Trophoblast cell (in vitro differentiated cells and primary cell): ENCODE measurements around the gene FBH1.
A peak's percentile ranks its signal among the peaks of the same experiment; 100 is the strongest.

Source experiments
- DNase-seq, 2 donors: peaks; one replicate each; pipeline ENCODE4 v3.0.0-alpha.2; 2016
- H2AFZ ChIP-seq: 2 replicates; pipeline ENCODE4 v1.6.1; 2013; ENCODE audit warnings: low read length, moderate library complexity, mild to moderate bottlenecking; ENCODE audit not compliant: insufficient read depth, poor library complexity
- H2AK5ac ChIP-seq: 2 replicates; pipeline ENCODE4 v1.6.1; 2013; ENCODE audit warnings: mild to moderate bottlenecking, low read length
- H2BK120ac ChIP-seq: 2 replicates; pipeline ENCODE4 v1.6.1; 2013; ENCODE audit warnings: low read length, mild to moderate bottlenecking, moderate library complexity; ENCODE audit not compliant: insufficient read depth, poor library complexity
- H2BK12ac ChIP-seq: 2 replicates; pipeline ENCODE4 v1.6.1; 2013; ENCODE audit warnings: mild to moderate bottlenecking, low read length, moderate library complexity
- H2BK5ac ChIP-seq: 2 replicates; pipeline ENCODE4 v1.6.1; 2013; ENCODE audit warnings: low read length, low read depth, moderate library complexity, mild to moderate bottlenecking; ENCODE audit not compliant: poor library complexity
- H3K14ac ChIP-seq: 2 replicates; pipeline ENCODE4 v1.6.1; 2013; ENCODE audit warnings: mild to moderate bottlenecking, low read length
- H3K18ac ChIP-seq: 2 replicates; pipeline ENCODE4 v1.6.1; 2013; ENCODE audit warnings: mild to moderate bottlenecking, low read length
- H3K23ac ChIP-seq: 2 replicates; pipeline ENCODE4 v1.6.1; 2013; ENCODE audit warnings: low read length
- H3K27ac ChIP-seq: 2 replicates; pipeline ENCODE4 v1.5.1; 2013; ENCODE audit warnings: low read depth, mild to moderate bottlenecking, inconsistent platforms, low read length, moderate library complexity
- H3K27me3 ChIP-seq: 2 replicates; pipeline ENCODE4 v1.6.1; 2013; ENCODE audit warnings: inconsistent platforms, mild to moderate bottlenecking, low read length, moderate library complexity; ENCODE audit not compliant: insufficient read depth
- H3K36me3 ChIP-seq, 2 experiments: 1 replicate in 1 of 2; 2 replicates in 1 of 2; pipeline ENCODE4 v1.6.1; 2013; ENCODE audit warnings: low read length in 2 of 2, mild to moderate bottlenecking in 2 of 2, moderate library complexity in 1 of 2; ENCODE audit not compliant: insufficient read depth in 2 of 2, control insufficient read depth in 1 of 2
- H3K4ac ChIP-seq: 2 replicates; pipeline ENCODE4 v1.6.1; 2013; ENCODE audit warnings: low read depth, mild to moderate bottlenecking, low read length, moderate library complexity
- H3K4me1 ChIP-seq, 2 experiments: 1 replicate in 1 of 2; 2 replicates in 1 of 2; pipeline ENCODE4 v1.6.1; 2013; ENCODE audit warnings: low read length in 2 of 2, mild to moderate bottlenecking in 2 of 2, moderate library complexity in 1 of 2; ENCODE audit not compliant: insufficient read depth in 2 of 2, control insufficient read depth in 1 of 2
- H3K4me2 ChIP-seq: 2 replicates; pipeline ENCODE4 v1.6.1; 2013; ENCODE audit warnings: inconsistent platforms, mild to moderate bottlenecking, low read length, moderate library complexity
- H3K4me3 ChIP-seq: 2 replicates; pipeline ENCODE4 v1.5.1; 2013; ENCODE audit warnings: mild to moderate bottlenecking, low read depth, low read length, inconsistent platforms
- H3K79me1 ChIP-seq: one replicate; pipeline ENCODE4 v1.6.1; 2013; ENCODE audit warnings: low read length
- H3K79me2 ChIP-seq: 2 replicates; pipeline ENCODE4 v1.6.1; 2013; ENCODE audit warnings: low read length, mild to moderate bottlenecking; ENCODE audit not compliant: control insufficient read depth, insufficient read depth, poor library complexity
- H3K9ac ChIP-seq: 2 replicates; pipeline ENCODE4 v1.6.1; 2013; ENCODE audit warnings: mild to moderate bottlenecking, low read length
- H3K9me3 ChIP-seq: 2 replicates; pipeline ENCODE4 v1.6.1; 2013; ENCODE audit warnings: low read depth, mild to moderate bottlenecking, control low read depth, inconsistent platforms, low read length; ENCODE audit not compliant: insufficient read depth
- H4K12ac ChIP-seq: 2 replicates; pipeline ENCODE4 v1.6.1; 2013; ENCODE audit warnings: low read depth, mild to moderate bottlenecking, low read length, moderate library complexity
- H4K8ac ChIP-seq: 2 replicates; pipeline ENCODE4 v1.6.1; 2013; ENCODE audit warnings: low read depth, mild to moderate bottlenecking, low read length, moderate library complexity
- H4K91ac ChIP-seq: one replicate; pipeline ENCODE4 v1.6.1; 2013; ENCODE audit warnings: low read depth, mild to moderate bottlenecking, low read length, moderate library complexity
- WGBS: extraction: QIAGEN DNeasy Blood & Tissue Kit; methylation state at CpG from one replicate; pipeline ENCODE4 v1.1.7; 2013; ENCODE audit warnings: missing lambda C conversion rate; ENCODE audit not compliant: insufficient read length, insufficient coverage; ENCODE audit errors: extremely low coverage; 5-methylcytosine and 5-hydroxymethylcytosine counted together

The FBH1 gene

DNA sequence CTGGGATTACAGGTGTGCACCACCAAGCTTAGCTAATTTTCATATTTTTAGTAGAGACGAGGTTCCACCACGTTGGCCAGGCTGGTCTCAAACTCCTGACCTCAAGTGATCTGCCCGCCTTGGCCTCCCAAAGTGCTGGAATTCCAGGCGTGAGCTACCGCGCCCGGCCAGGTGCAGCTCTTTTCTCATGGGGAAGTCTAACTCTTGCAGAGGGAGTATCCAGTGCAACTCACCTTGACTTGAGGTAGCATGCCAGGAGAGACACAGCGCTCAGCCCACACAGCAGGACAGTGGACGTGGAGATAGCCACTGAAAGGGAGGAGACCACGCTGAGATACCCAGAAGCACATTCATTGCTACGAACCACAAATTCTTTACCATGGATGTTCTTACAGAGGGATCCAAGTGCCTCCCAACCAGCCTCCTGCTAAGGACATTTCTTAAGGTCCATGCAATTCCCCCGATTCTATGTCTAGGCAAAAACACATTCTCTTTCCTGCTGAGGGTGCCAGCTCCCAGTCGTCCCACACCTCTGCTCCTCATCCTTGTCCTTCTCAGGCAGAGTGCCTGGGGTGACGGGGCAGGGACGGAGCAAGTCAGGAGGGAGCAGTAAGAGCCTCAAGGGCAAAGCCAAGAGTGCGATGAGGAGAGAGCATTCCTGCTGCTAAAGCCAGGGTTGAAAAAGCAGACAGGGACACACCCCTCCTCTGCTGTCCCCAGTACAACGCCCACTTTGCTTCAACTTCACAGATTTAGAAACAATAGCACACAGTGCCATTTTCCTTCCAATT, 66.3 kb downstream of the FBH1 start:
- Histone ChIP-seq H3K9ac (no peak overlapping the region), H2BK120ac (no peak overlapping the region), H3K27me3 (no peaks in the 10 kb centered on the region), H4K12ac (no peak overlapping the region), H3K9me3 (no peaks in the 10 kb centered on the region), H2BK12ac (no peak overlapping the region), H3K4me2 (no peak overlapping the region), H4K8ac (no peak overlapping the region), H3K23ac (no peak overlapping the region), H3K27ac (no peak overlapping the region), H4K91ac (no peak overlapping the region), H3K79me2 (no peaks in the 10 kb centered on the region), H3K4ac (no peak overlapping the region), H3K79me1 (no peaks in the 10 kb centered on the region), H3K36me3 (no peaks in the 10 kb centered on the region), H2BK5ac (no peak overlapping the region), H2AK5ac (no peak overlapping the region), H3K14ac (no peak overlapping the region), H3K4me1 (no peaks in the 10 kb centered on the region), H3K18ac (no peak overlapping the region), H2AFZ (no peak overlapping the region), H3K4me3 (no peak overlapping the region)
- DNase-seq: no peak
- whole genome bisulfite sequencing: no CpG with 5 or more reads among the region's 17 CpGs

DNA sequence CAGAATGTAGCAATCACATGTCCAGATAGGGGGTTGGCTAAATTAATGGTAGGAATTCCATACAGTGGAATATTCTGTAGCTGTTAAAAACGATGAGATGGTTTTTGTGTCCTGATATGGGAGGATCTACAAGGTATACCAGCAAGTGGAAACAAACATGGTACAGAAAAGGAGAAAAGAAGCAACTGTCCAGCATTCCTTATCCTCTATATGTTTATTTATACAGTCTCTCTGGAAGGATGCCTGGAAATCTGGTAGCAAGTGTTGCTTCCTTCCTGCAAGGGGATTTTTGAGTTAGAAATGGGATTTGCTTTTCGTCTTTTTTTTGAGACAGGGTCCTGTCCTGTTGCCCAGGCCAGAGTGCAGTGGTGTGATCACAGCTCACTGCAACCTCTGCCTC, 68.0 kb downstream of the FBH1 start:
- no peak overlapping the region for H3K4me3 ChIP-seq
- no peaks in the 10 kb centered on the region for H3K36me3 ChIP-seq
- H3K18ac ChIP-seq: no peak overlapping the region
- H2AFZ ChIP-seq: no peak overlapping the region
- no peak overlapping the region for H3K27ac ChIP-seq
- no peaks in the 10 kb centered on the region for H3K79me2 ChIP-seq
- no peak overlapping the region for H3K9ac ChIP-seq
- no peaks in the 10 kb centered on the region for H3K79me1 ChIP-seq
- no peak overlapping the region for H3K4me2 ChIP-seq
- H3K14ac ChIP-seq: no peak overlapping the region
- no peak overlapping the region for H4K91ac ChIP-seq
- H3K4ac ChIP-seq: no peak overlapping the region
- WGBS: no CpG with 5 or more reads among the region's 2 CpGs
- H3K23ac ChIP-seq: no peak overlapping the region
- H4K12ac ChIP-seq: no peak overlapping the region
- DNase-seq: no peak
- no peaks in the 10 kb centered on the region for H3K9me3 ChIP-seq
- no peak overlapping the region for H2AK5ac ChIP-seq
- H4K8ac ChIP-seq: no peak overlapping the region
- H3K4me1 ChIP-seq: no peaks in the 10 kb centered on the region
- H2BK120ac ChIP-seq: no peak overlapping the region
- H2BK5ac ChIP-seq: no peak overlapping the region
- H2BK12ac ChIP-seq: no peak overlapping the region
- H3K27me3 ChIP-seq: no peaks in the 10 kb centered on the region

DNA sequence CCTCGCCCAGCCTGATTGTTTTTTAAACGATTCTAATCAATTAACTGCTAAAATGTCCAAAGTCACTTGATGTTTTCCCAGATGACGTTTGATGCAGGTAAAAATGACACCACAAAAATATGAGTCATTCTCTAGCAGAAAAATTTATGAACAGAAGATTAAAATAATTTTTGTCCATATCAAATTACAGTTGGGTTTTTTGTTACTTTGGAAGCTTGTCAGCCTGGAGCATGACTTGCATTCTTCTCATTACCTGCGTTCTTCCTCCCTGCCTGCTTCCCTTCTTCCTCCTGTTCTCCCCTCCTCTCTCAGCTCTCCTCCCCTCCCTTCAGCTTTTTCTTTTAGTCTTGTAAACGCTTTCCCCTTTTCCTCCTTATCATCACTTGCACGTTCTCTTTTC, 68.6 kb downstream of the FBH1 start:
- Histone ChIP-seq H3K9ac (no peak overlapping the region), H2BK12ac (no peak overlapping the region), H2BK120ac (no peak overlapping the region), H3K27me3 (no peaks in the 10 kb centered on the region), H3K23ac (no peak overlapping the region), H4K12ac (no peak overlapping the region), H3K14ac (no peak overlapping the region), H2AFZ (no peak overlapping the region), H3K18ac (no peak overlapping the region), H4K8ac (no peak overlapping the region), H3K4me2 (no peak overlapping the region), H4K91ac (no peak overlapping the region), H3K36me3 (no peaks in the 10 kb centered on the region), H3K27ac (no peak overlapping the region), H3K79me1 (no peaks in the 10 kb centered on the region), H3K4ac (no peak overlapping the region), H3K79me2 (no peaks in the 10 kb centered on the region), H3K4me1 (no peaks in the 10 kb centered on the region), H3K9me3 (no peaks in the 10 kb centered on the region), H2AK5ac (no peak overlapping the region), H2BK5ac (no peak overlapping the region), H3K4me3 (no peak overlapping the region)
- peak in 1 of 2 donors; percentile 54 for DNase-seq
- no CpG with 5 or more reads among the region's 6 CpGs for WGBS

DNA sequence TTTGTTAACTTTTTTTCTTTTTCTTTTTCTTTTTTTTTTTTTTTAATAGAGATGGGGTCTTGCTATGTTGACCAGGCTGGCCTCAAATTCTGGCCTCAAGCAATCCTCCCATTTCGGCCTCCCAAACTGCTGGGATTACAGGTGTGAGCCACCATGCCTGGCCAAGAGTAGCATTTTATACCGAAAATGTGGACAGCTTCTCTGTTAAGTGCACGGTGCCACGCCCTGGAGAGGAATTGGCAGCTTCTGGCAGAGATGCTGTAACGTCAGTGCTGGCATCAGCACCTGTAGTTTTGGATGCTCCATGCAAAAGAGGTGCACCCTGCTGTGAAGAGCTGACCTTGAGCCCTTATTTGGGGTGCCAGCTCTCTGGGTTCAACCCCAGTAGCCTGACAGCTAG, 69.1 kb downstream of the FBH1 start:
- H3K23ac ChIP-seq: no peak overlapping the region
- DNase-seq: peak in 1 of 2 donors; percentile 29
- H3K4me2 ChIP-seq: no peak overlapping the region
- H3K4ac ChIP-seq: no peak overlapping the region
- H3K27me3 ChIP-seq: no peaks in the 10 kb centered on the region
- no peaks in the 10 kb centered on the region for H3K4me1 ChIP-seq
- no peak overlapping the region for H3K27ac ChIP-seq
- no peaks in the 10 kb centered on the region for H3K36me3 ChIP-seq
- H3K14ac ChIP-seq: no peak overlapping the region
- WGBS: no CpG with 5 or more reads among the region's 5 CpGs
- H4K12ac ChIP-seq: no peak overlapping the region
- no peak overlapping the region for H2AFZ ChIP-seq
- no peak overlapping the region for H2BK12ac ChIP-seq
- no peaks in the 10 kb centered on the region for H3K79me2 ChIP-seq
- no peak overlapping the region for H4K8ac ChIP-seq
- H2AK5ac ChIP-seq: no peak overlapping the region
- no peak overlapping the region for H4K91ac ChIP-seq
- H3K9ac ChIP-seq: no peak overlapping the region
- no peak overlapping the region for H3K18ac ChIP-seq
- H2BK120ac ChIP-seq: no peak overlapping the region
- H3K4me3 ChIP-seq: no peak overlapping the region
- no peak overlapping the region for H2BK5ac ChIP-seq
- no peaks in the 10 kb centered on the region for H3K79me1 ChIP-seq
- H3K9me3 ChIP-seq: no peaks in the 10 kb centered on the region
